DMS153 (cell line): ENCODE data around the gene IQGAP2.
"Not testable (repeated sequence)": the region's sequence is repeated elsewhere in the genome, so short reads cannot be mapped to it uniquely, and the experiment has no call there.

ENCODE experiments used
- DNase-seq: peaks from one replicate; lab custom pipeline; 2025; lab: John Stamatoyannopoulos, UW

Gene IQGAP2

GRCh38 chr5:76504901-76505564, 101.9 kb downstream of the IQGAP2 start:
- DNase-seq: no peak

GRCh38 chr5:76513476-76513875, 110.4 kb downstream of the IQGAP2 start:
- DNase-seq: no peak

- DNase-seq: peak; percentile 10
Observed at GRCh38 chr5:76514292-76514691, 111.2 kb downstream of the IQGAP2 start.

GRCh38 chr5:76514713-76515112, 111.6 kb downstream of the IQGAP2 start:
- DNase-seq: no peak

GRCh38 chr5:76517334-76517733, 114.2 kb downstream of the IQGAP2 start:
- DNase-seq: no peak

GRCh38 chr5:76518246-76518645, 115.2 kb downstream of the IQGAP2 start:
- DNase-seq: not testable (repeated sequence)

GRCh38 chr5:76521240-76521758, 118.2 kb downstream of the IQGAP2 start:
- DNase-seq: no peak

GRCh38 chr5:76522103-76522935, 119.2 kb downstream of the IQGAP2 start:
- no peak for DNase-seq

GRCh38 chr5:76524101-76524835, 121.2 kb downstream of the IQGAP2 start:
- DNase-seq: no peak

GRCh38 chr5:76524868-76525267, 121.8 kb downstream of the IQGAP2 start:
- DNase-seq: no peak

GRCh38 chr5:76525956-76526355, 122.9 kb downstream of the IQGAP2 start:
- DNase-seq: no peak

GRCh38 chr5:76526950-76527583, 124.0 kb downstream of the IQGAP2 start:
- DNase-seq: no peak

GRCh38 chr5:76527685-76528161, 124.6 kb downstream of the IQGAP2 start:
- no peak for DNase-seq

- DNase-seq: no peak
Observed at GRCh38 chr5:76528547-76529331, 125.7 kb downstream of the IQGAP2 start.

GRCh38 chr5:76529464-76530344, 126.6 kb downstream of the IQGAP2 start:
- DNase-seq: no peak

GRCh38 chr5:76532052-76532451, 129.0 kb downstream of the IQGAP2 start:
- no peak for DNase-seq

- DNase-seq: no peak
Observed at GRCh38 chr5:76532973-76533372, 129.9 kb downstream of the IQGAP2 start.

- DNase-seq: no peak
Observed at GRCh38 chr5:76535577-76535976, 132.5 kb downstream of the IQGAP2 start.

- no peak for DNase-seq
Observed at GRCh38 chr5:76537073-76537543, 134.0 kb downstream of the IQGAP2 start.

- no peak for DNase-seq
Observed at GRCh38 chr5:76542241-76542640, 139.2 kb downstream of the IQGAP2 start.
